HL-60/S4 (cell line): ENCODE results near the gene CCDC33.
"Not testable (repeated sequence)": the region's sequence is repeated elsewhere in the genome, so short reads cannot be mapped to it uniquely, and the experiment has no call there.

Experiments
- in situ Hi-C: fragments of 300-500 bp; cut with MboI; formaldehyde crosslinking; loops from 2 replicates; pipeline ENCODE4 v1.14.3; 2022; ENCODE audit warnings: low sequenced_read_pairs

Gene CCDC33

GRCh38 chr15:74353992-74354391 is 117.9 kb downstream of the CCDC33 start:
- in situ Hi-C loops, result not testable (repeated sequence)

- in situ Hi-C loops, result not testable (repeated sequence)
Observed at GRCh38 chr15:74356050-74356449, 119.9 kb downstream of the CCDC33 start.

- in situ Hi-C loops, result not testable (repeated sequence)
Observed at GRCh38 chr15:74357514-74357913, 121.4 kb downstream of the CCDC33 start.

- in situ Hi-C loops, result not testable (repeated sequence)
Observed at GRCh38 chr15:74359376-74359775, 123.2 kb downstream of the CCDC33 start.

GRCh38 chr15:74360855-74361254 is 124.7 kb downstream of the CCDC33 start:
- in situ Hi-C loops, result not testable (repeated sequence)

- in situ Hi-C loops, result no loop called here
Observed at GRCh38 chr15:74362482-74362881, 126.4 kb downstream of the CCDC33 start.

- in situ Hi-C loops, result no loop called here
Observed at GRCh38 chr15:74364936-74365597, 128.9 kb downstream of the CCDC33 start.

GRCh38 chr15:74365598-74366445 is 129.7 kb downstream of the CCDC33 start:
- in situ Hi-C loops, result no loop called here

GRCh38 chr15:74367296-74367854 is 131.2 kb downstream of the CCDC33 start, which contains the start of gene CYP11A1:
TSS of gene CYP11A1 (minus strand) at chr15:74367646. CDS start at chr15:74367585, 61 bp downstream.
- in situ Hi-C loops, result no loop called here

GRCh38 chr15:74368121-74368520 is 132.0 kb downstream of the CCDC33 start:
- in situ Hi-C loops, result no loop called here

GRCh38 chr15:74369084-74369745 is 133.1 kb downstream of the CCDC33 start:
- in situ Hi-C loops, result no loop called here

GRCh38 chr15:74369756-74370155 is 133.6 kb downstream of the CCDC33 start:
- in situ Hi-C loops, result loop anchor here (10.0 kb wide), 1 partner anchor 395 kb away; no protein-coding TSS in a partner anchor

GRCh38 chr15:74370471-74370870 is 134.3 kb downstream of the CCDC33 start:
- in situ Hi-C loops, result loop anchor here (10.0 kb wide), 1 partner anchor 394 kb away; no protein-coding TSS in a partner anchor

GRCh38 chr15:74373056-74373650 is 137.0 kb downstream of the CCDC33 start:
- in situ Hi-C loops, result loop anchor here (10.0 kb wide), 1 partner anchor 392 kb away; no protein-coding TSS in a partner anchor

GRCh38 chr15:74373731-74374647 is 137.9 kb downstream of the CCDC33 start:
- in situ Hi-C loops, result loop anchor here (10.0 kb wide), 1 partner anchor 391 kb away; no protein-coding TSS in a partner anchor

GRCh38 chr15:74374648-74375302 is 138.6 kb downstream of the CCDC33 start:
- in situ Hi-C loops, result loop anchor here (10.0 to 25.0 kb wide), 2 partner anchors 390 to 588 kb away; partner anchors contain the start of gene RPP25

GRCh38 chr15:74375303-74375693 is 139.2 kb downstream of the CCDC33 start:
- in situ Hi-C loops, result loop anchor here (10.0 to 25.0 kb wide), 2 partner anchors 390 to 587 kb away; partner anchors contain the start of gene RPP25

- in situ Hi-C loops, result loop anchor here (10.0 to 25.0 kb wide), 2 partner anchors 389 to 586 kb away; partner anchors contain the start of gene RPP25
Observed at GRCh38 chr15:74376226-74376625, 140.1 kb downstream of the CCDC33 start.
